Stimulated activated CD4-positive, alpha-beta T cell treated with anti-CD3 and anti-CD28 coated beads, Interleukin-4, amount 100 ng/mL, for 1 hour (primary cell): Measurements from ENCODE around the gene TBC1D22A.

Experiments used
- DNase-seq: peaks from one replicate; pipeline ENCODE4 v3.0.0-alpha.2; 2020

Gene TBC1D22A

DNA sequence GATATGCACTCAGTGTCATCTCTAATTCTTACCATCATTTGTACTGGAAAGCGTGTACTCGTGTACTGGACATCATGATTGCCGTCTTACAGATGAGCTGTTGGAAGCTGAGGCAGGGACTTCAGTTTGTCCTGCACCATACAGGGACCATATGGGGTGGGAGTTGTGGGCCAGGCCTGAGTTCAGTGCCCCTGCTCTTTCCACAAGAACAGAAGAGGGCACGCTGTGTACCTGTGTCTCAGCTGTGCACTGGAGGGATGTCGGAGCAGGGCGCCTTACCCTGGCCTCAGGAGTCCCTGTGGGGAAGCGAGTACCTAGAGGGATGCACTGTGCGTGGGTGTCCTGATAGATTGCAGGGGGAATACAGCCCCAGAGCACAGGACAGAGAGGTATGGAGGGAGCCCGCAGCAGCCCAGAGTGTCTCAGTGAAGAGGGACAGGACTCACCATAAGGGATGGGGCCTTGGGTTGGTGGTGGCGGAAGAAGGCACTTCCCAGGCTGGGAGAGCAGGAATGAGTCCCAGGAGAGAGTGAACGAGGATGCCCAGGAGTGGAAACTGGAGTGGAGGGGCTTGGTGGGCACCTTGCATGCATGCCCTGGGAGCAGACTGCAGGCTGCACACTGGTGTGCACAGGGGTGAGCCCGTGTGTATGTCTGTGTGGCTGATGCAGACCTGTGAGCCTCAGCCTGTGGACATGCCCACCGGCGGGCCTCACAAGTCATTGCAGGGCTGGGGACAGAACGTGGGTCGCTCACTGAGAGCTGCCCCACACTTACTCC, 329.7 kb downstream of the TBC1D22A start:
- DNase-seq: no peak

DNA sequence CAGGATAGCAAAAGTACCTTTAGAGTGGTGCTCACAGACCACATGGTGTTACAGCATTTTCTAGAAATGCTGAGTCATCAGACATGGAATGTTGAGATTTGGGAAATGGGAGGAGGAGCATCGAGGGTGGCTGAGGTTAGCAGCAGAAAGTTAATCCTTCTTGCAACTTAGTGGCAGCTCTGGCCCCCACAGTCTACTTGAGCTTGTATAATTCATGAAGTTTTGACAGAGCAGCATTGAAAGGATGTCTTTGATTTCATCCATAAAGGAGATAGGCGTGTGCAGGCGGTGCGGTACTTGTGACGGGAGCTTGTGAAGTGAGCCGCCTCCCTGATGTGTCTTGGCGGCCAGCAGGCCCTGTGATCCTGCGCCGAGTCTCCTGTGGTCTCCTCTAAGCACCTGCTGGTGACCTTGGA, 330.5 kb downstream of the TBC1D22A start:
- no peak for DNase-seq

GRCh38 chr22:47093720-47094119, 331.3 kb downstream of the TBC1D22A start:
- no peak for DNase-seq

DNA sequence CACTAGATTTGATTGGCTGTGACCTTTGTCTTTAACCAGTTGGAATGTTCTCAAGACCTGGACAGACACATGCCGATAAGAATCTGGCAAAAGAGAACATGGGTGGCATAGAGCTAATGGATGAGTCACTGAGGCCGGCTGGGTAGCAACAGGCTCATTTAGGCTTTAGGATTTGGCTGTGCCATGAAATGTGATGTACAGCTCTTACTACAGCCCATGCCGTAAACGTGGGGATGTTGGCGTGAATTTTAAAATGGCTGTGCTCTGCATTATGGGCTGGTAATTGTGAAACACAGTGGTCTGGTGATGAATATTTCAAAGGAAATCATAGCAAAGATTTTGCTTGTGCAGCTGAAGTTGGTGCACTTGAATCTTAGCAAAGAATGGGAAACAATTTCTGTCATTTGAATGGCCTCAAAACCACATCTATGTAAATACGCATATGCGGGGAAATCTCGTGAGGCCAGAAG, 332.4 kb downstream of the TBC1D22A start:
- no peak for DNase-seq

GRCh38 chr22:47095395-47096122, 333.1 kb downstream of the TBC1D22A start:
- DNase-seq: no peak

GRCh38 chr22:47098121-47098520, 335.7 kb downstream of the TBC1D22A start:
- no peak for DNase-seq

DNA sequence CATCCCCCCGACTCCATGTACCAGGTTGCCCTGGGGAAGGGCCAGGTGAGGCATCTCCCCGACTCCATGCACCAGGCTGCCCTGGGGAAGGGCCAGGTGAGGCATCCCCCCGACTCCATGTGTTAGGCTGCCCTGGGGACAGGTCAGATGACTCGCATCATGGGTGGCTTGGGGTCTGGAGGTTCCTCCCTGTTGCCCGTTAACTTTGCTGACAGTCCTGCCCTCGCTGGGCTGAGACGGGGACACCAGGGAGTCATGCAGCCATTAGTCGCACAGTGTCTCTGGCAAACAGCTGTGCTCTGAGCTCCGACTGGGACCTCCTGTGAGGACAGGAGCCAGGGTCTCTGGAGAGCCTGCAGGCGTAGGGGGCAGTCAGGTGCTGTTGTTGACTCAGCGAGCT, 336.1 kb downstream of the TBC1D22A start:
- no peak for DNase-seq

DNA sequence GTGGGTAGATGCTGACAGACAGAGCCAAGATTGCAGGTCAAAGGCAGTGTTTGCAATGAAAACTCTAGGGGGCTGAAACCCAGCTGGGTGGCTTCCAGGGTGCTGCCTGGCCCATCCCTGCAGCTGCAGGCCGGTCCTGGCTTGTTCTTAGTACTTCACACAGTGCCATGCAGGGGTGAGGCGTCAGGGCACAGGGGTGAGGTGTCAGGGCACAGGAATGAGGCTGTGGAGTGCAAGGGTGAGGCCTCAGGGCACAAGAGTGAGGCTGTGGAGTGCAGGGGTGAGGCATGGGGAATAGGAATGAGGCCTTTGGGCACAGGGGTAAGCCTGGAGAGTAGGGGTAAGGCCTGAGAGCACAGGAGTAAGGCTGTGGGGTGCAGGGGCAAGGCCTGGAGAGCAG, 337.6 kb downstream of the TBC1D22A start:
- no peak for DNase-seq

DNA sequence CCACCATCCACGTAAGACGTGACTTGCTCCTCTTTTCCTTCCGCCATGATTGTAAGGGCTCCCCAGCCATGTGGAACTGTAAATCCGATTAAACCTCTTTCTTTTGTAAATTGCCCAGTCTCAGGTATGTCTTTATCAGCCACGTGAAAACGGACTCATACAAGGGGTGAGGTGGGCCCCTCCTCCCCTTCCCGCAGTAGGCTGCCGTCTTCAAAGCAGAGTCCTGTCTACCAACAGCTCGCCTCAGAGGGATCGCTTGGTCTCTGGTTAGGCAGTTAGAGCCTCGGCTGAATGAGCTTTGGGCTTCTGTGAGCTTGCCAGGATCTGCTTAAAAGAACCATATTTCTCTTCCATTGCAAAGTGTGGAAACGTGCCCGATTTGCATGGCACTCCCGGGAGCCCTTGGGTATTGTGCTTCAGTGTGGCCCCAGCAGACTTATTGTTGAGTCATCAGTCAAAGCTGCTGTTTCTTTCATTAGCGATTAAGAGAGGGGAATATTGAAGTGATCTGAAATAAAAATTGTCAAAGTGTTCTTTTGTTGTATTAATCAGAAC, 338.3 kb downstream of the TBC1D22A start:
- no peak for DNase-seq

- DNase-seq: no peak
Observed at GRCh38 chr22:47101321-47101885, 339.0 kb downstream of the TBC1D22A start.

DNA sequence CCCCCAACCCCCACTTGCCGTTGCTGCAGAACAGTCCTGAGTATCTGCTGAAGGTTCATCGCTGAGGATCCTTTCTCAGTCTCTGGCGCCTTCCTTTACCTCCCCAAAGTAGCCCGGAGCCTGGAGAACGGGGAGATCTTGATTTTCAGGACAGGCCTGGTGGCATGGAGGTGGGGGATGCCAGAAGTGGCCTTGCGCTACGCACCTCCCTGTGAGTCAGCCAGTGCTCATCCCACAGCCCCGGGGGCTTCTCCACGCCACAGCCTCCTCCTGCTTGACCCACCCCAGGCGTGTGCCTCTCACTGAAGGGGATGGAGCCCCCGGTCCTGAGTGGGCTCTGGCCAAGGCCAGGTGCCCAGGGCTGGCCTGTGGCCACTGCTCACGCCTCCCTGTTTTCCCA, 339.6 kb downstream of the TBC1D22A start:
- DNase-seq: no peak

DNA sequence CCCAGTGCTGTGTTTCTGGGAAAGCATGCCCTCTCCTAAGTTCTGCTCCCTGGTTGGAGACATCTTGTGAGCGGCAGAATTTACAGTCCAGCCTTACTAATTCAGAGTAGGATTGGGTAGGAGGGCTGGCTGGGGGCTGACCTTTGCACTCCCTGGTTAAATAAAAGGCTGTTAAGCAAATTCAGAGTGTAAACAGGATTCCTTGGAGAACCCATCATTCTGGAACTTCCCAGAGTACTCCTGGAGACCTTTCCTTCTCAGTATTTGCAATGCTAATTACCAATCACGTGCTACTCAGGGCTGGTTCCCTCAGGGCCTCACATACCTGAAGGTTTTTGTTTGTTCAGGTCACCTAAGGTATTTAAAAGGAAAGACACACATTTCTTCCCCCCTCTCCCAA, 340.2 kb downstream of the TBC1D22A start:
- DNase-seq: no peak

DNA sequence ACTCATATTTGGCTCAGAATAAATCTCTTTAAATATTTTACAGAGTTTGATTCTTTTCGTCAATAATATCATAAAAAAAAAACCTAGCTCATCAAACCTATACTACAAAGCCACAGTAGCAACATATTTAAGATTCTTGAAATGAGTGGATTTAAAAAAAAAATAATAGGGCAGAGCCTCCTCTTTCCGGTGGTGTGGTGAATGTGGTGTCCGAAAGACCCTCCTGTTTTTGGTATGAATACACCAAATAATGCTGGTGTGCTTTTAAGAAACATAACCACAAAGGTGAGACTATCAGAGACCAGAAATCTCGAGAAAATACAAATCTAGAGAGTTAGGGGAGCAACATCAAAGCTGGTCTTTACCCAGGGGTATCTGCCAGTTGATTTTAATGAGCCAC, 342.6 kb downstream of the TBC1D22A start:
- DNase-seq: no peak

GRCh38 chr22:47106806-47107205, 344.4 kb downstream of the TBC1D22A start:
- DNase-seq: no peak

GRCh38 chr22:47107431-47107830, 345.0 kb downstream of the TBC1D22A start:
- DNase-seq: no peak

DNA sequence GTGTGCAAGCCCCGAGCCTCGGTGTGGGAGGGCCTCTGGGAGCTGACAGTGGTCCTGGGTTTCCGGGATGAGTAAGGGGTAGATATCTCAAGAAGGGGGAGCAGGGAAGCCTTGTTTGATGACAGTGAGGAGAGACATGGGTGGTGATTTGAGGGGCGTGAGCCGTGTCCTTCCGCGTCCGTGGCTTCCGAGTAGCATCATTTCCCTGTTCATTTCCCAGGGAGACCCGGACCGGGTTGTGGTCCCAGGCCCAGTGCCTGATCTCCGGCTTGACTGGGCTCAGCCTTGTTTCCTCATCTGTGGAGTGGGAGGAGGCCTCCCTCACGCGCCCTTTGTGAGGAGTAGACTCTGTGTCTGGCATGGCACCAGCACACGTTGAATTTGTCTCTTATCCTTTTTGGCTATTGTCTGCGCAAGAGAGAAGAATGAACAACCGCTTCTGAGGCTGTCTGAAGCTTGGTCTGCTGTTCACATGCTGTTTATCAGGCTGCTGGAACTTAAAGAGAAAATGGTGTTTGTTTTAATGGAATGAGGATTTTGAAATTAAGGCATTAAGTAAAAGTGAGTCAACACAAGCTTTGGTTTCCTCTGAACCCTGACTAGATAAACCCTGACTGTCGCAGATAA, 348.5 kb downstream of the TBC1D22A start:
- no peak for DNase-seq

DNA sequence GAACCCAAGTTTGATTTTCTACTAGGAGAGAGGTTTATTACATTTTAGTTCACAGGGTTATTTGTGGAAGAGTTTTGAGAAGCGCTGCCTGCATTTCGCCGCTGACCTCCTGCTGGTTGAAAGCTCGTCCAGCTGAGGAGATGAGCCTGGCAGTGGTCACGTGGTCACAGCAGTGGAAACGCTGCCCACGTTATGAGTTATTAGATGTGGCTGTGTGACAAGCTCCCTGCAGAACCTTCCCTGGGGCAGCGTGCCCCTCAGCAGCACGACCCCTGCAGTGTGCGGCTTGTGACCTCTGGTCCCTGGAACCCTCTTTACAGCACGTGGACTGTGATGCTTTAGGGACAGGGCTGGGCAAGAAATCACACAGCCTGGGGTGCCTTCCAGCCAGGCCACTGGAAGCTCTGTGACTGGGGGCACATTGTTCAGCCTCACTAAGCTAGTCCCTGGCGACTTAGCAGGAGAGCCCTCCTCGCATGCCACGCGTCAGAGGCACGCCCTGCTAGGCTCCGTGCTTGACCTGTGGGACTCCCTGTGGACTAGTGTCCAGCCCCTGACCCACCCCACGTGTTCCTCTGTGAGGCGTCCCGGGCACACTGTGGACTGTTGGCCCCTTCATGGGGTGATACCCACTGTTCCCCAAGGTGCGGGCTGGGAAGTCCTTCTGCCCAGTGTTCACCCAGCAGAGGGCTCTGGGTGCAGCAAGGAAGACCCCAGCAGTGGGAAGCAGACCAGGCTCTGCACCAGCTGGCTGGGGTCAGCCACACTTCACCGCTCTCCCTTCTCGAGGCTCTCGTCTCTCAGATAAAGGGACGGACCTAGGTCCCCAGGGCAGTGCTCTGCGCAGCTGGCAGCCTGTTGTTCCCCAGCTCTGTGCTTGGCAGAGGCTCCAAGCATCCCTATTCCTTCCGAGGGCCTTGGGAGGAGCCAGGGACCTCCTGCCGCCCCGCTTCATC, 349.5 kb downstream of the TBC1D22A start:
- no peak for DNase-seq

- DNase-seq: no peak
Observed at GRCh38 chr22:47112582-47112965, 350.1 kb downstream of the TBC1D22A start.

GRCh38 chr22:47112994-47113852, 350.8 kb downstream of the TBC1D22A start:
- no peak for DNase-seq

DNA sequence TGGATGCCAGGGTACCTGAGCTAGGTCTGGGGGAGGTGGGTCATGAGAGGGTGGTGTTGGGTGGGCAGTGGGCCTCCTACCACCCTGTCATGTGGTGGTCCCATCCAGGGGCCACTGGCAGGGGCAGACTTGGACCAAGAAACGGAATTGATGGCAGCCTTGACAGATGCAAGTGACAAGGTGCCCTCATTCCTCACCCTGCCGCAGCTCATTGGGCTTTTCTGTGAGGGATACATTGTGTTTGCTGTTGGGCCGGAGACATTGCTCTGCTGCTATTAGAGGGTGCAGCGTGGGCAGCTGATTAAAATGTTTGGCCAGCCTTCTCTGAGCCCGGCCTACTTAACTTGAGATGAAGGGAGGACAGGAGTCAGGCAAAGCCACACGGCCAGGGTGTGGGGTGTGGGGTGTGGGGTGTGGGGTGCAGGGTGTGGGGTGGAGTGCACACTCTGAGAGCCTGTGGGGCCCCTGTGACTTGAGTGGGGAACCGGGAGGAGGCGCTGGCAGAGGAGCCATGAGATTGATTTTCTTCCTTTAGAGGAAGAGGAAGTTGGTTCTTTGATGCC, 351.5 kb downstream of the TBC1D22A start:
- no peak for DNase-seq
